AG10803 (cell line): ENCODE measurements around the gene DDX60.

Source experiments
- DNase-seq: peaks from one replicate; pipeline ENCODE4 v3.0.0; 2010; ENCODE audit warnings: low read depth
- H3K4me3 ChIP-seq: 2 replicates; pipeline ENCODE4 v1.5.1; 2011; ENCODE audit warnings: mild to moderate bottlenecking, low read length, control low read depth
- TF ChIP-seq, protein P1 (sequence below): conservative IDR thresholded peaks from 2 replicates; pipeline ENCODE4 v1.5.1; 2011; ENCODE audit warnings: mild to moderate bottlenecking, low read length, control low read depth, inconsistent platforms

DDX60 gene

DNA sequence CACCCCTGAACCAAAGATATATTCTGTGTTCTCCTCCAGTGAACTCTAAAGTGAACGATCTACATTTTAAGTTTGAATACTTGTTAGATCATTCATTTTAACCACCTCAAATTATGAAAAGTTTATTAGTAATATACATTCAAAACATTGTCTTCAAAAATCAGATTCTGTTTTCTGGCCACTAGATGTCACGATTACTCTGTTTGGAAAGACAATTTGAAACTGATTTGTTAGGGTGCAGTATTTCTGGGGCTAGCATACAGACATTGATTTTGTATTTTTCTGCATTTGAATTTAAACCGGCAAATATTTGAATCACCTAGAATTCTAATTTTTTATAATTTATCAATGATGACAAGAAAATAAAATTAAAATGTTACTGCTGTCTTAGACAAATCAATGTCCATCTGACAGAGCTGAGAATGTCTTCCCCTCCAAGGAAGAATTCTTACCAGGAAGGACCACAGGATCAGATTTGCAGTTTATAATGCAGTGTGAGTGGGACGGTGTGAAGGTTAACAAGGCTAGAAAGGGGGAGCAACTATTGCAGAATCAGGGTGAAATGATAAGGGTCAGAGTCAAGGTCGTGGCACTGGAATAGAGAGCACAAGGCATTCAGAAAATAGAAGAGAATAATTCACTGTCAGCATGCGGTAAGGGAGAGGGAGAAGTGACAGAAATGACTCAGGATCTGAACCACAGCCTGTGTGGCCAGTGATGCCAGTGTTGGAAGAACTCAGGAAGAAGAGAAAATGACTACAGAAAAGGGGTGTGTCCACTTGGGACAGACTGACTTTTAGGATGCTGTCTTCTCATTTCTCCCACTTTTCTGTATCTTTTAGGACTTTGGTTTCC lies 134.6 kb downstream of the DDX60 start:
- peak; percentile 43 for DNase-seq
- TF ChIP-seq, protein P1, sequence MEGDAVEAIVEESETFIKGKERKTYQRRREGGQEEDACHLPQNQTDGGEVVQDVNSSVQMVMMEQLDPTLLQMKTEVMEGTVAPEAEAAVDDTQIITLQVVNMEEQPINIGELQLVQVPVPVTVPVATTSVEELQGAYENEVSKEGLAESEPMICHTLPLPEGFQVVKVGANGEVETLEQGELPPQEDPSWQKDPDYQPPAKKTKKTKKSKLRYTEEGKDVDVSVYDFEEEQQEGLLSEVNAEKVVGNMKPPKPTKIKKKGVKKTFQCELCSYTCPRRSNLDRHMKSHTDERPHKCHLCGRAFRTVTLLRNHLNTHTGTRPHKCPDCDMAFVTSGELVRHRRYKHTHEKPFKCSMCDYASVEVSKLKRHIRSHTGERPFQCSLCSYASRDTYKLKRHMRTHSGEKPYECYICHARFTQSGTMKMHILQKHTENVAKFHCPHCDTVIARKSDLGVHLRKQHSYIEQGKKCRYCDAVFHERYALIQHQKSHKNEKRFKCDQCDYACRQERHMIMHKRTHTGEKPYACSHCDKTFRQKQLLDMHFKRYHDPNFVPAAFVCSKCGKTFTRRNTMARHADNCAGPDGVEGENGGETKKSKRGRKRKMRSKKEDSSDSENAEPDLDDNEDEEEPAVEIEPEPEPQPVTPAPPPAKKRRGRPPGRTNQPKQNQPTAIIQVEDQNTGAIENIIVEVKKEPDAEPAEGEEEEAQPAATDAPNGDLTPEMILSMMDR = peak; percentile 71
- no peak overlapping the region for H3K4me3 ChIP-seq

DNA sequence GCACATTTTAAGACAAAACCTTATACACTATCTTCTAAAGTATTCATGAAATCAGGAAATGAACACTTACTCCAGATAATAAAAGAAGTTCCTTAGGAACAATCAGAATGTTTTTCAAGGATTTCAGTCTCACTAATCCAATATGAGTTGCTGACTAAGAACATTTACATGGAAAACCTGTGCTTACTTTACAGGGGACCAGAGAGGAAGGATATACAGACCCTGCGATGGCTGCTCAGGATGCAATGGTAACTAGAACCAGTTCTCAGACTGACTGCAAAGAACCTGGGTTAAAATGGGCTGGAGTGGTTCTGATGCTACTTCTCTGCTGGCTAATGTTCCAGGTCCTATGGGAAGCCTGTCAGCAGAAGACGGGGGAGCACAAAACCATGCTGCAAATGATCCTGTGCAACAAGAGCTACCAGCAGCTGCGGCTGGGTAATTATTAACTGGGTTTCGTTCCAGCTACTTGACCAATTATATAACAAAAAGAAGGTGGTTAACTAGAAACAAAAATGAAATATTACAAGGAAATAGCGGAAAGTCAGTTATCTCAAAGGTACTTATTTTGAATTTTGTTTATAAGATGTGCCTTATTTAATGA lies 140.9 kb downstream of the DDX60 start:
- no peak overlapping the region for H3K4me3 ChIP-seq
- TF ChIP-seq, protein P1 = no peak
- no peak for DNase-seq

DNA sequence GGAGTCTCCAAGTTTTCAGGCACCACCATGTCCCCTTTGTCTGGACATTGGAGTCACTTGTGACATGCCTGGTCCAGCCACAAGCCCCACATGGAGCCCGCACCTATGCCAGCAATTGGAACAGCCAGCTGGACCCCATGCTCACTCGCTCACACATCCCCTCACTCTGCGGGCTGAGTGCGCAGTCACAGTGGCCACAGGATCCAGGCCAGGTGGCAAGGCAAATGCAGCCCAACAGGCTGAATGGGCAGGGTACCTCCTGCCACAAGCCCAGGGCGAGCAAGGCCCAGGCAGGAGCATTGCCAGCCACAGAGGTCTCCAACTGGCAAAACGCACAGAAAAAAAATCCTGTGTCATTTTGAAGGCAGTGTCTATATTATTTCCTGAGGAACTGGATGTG lies 144.2 kb downstream of the DDX60 start:
- DNase-seq = no peak
- H3K4me3 ChIP-seq = no peak overlapping the region
- TF ChIP-seq, protein P1 = no peak

DNA sequence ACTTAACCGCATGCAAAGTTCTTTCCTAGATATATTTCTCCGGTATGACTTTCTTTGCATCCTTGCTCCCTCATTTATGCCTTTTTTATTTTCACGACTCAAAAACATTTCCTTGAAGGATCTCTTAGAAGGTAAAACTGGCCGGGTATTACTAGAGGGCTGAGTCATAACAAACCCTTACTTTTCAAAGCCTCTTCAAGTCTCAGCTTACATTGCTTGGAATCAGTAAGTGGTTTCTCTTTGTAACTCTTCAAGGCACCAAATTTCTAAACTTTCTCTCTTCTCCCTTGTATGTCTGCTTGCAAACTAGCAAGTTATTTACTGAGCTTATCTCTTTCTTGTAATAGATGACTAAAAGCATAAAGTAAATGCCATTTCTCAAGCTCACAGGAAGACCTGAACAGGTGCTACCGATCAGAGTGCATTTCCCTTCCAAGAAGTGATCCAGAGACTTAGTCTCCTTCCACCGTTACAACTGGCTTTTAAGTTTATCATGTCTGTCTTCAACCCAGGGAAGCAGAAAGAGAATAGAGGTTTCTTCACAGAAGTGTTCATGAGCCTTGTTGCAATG lies 150.8 kb downstream of the DDX60 start:
- H3K4me3 ChIP-seq = no peak overlapping the region
- no peak for DNase-seq
- TF ChIP-seq, protein P1 = no peak
